SK-N-SH (cell line): Measurements from ENCODE around the gene FBXO31. TPM values are rescaled to one million over a fixed set of nuclear protein-coding genes. Genes with fewer than 3 reads are reported as not detected.

Experiments used
- CTCF ChIA-PET: fragments of 300-600, 350-600 bp; formaldehyde crosslinking; extraction: SDS; loops from one replicate; lab custom pipeline; 2021; lab: Yijun Ruan, JAX
- POLR2A ChIA-PET: fragments of 350-600 bp; sonication (Branson Sonifier 250); formaldehyde crosslinking; extraction: SDS; loops from one replicate; lab custom pipeline; 2020; ENCODE audit warnings: antibody characterized with exemption, inconsistent platforms; lab: Yijun Ruan, JAX
- DNase-seq: peaks from one replicate; pipeline ENCODE4 v3.0.0; 2012
- H2AFZ ChIP-seq: fragments of 200-600 bp; sonication (generic); 2 replicates; pipeline ENCODE4 v1.8.1; 2016; ENCODE audit warnings: antibody characterized with exemption, mild to moderate bottlenecking, low read depth
- H3F3A ChIP-seq: fragments of 200-600 bp; sonication (generic); replicated peaks from 2 replicates; pipeline ENCODE3; 2016; ENCODE audit warnings: antibody characterized with exemption, mild to moderate bottlenecking; ENCODE audit not compliant: insufficient read depth
- H3K27ac ChIP-seq, 2 experiments: fragments of 200-500 bp in 1 of 2; fragments of 200-600 bp in 1 of 2; sonication (Bioruptor generic) in 1 of 2; sonication (generic), shearing (Covaris generic) in 1 of 2; 2 replicates each; pipeline versions ENCODE4 v1.5.1 to v1.6.1; 2014 to 2016; ENCODE audit warnings: low read depth in 2 of 2, inconsistent platforms in 1 of 2, low read length in 1 of 2, mild to moderate bottlenecking in 1 of 2, mixed read lengths in 1 of 2
- H3K27me3 ChIP-seq: fragments of 200-600 bp; sonication (generic), shearing (Covaris generic); 2 replicates; pipeline ENCODE4 v1.6.1; 2016; ENCODE audit warnings: mixed run types; ENCODE audit not compliant: insufficient read depth
- H3K36me3 ChIP-seq, 2 experiments: fragments of 200-500 bp in 1 of 2; fragments of 200-600 bp in 1 of 2; sonication (Bioruptor generic) in 1 of 2; sonication (generic) in 1 of 2; replicated peaks in 1 of 2; 2 replicates each; pipeline versions ENCODE3 to v1.5.1; 2014 to 2016; ENCODE audit warnings: low read length in 1 of 2, mild to moderate bottlenecking in 1 of 2; ENCODE audit not compliant: insufficient read depth in 2 of 2, control insufficient read depth in 1 of 2
- H3K4me1 ChIP-seq, 2 experiments: fragments of 200-500 bp in 1 of 2; fragments of 200-600 bp in 1 of 2; sonication (Bioruptor generic) in 1 of 2; sonication (generic), shearing (Covaris generic) in 1 of 2; 2 replicates each; pipeline versions ENCODE4 v1.5.1 to v1.6.1; 2014 to 2016; ENCODE audit warnings: low read depth in 1 of 2, low read length in 1 of 2, mixed run types in 1 of 2; ENCODE audit not compliant: insufficient read depth in 2 of 2, control insufficient read depth in 1 of 2
- H3K4me2 ChIP-seq: fragments of 200-600 bp; sonication (generic), shearing (Covaris generic); 2 replicates; pipeline ENCODE4 v1.6.1; 2017; ENCODE audit warnings: mixed run types
- H3K4me3 ChIP-seq, 2 experiments: fragments of 200-500 bp in 1 of 2; fragments of 200-600 bp in 1 of 2; sonication (Bioruptor generic) in 1 of 2; sonication (generic), shearing (Covaris generic) in 1 of 2; 2 replicates each; pipeline versions ENCODE4 v1.5.1 to v1.8.1; 2014 to 2016; ENCODE audit warnings: low read depth in 2 of 2, inconsistent platforms in 1 of 2, low read length in 1 of 2, mild to moderate bottlenecking in 1 of 2, mixed read lengths in 1 of 2, moderate library complexity in 1 of 2
- H3K79me2 ChIP-seq: fragments of 200-600 bp; sonication (generic); 2 replicates; pipeline ENCODE4 v1.8.1; 2017; ENCODE audit warnings: mild to moderate bottlenecking; ENCODE audit not compliant: insufficient read depth
- H3K9ac ChIP-seq: fragments of 200-600 bp; sonication (generic); 2 replicates; pipeline ENCODE4 v1.6.1; 2017; ENCODE audit warnings: mixed run types
- H3K9me2 ChIP-seq: fragments of 200-600 bp; sonication (generic); 2 replicates; pipeline ENCODE4 v1.6.1; 2017; ENCODE audit warnings: mixed run types
- H3K9me3 ChIP-seq: fragments of 200-600 bp; sonication (generic); 2 replicates; pipeline ENCODE4 v1.6.1; 2017; ENCODE audit warnings: mixed run types, mild to moderate bottlenecking, moderate library complexity
- H4K20me1 ChIP-seq: fragments of 200-600 bp; sonication (generic); 2 replicates; pipeline ENCODE4 v1.6.1; 2017; ENCODE audit warnings: mild to moderate bottlenecking, mixed run types; ENCODE audit not compliant: insufficient read depth
- EP300 ChIP-seq, 2 experiments: IDR thresholded peaks; 2 replicates each; pipeline versions ENCODE4 v1.4.0 to v1.6.1; 2012; ENCODE audit warnings: borderline replicate concordance in 1 of 2, low read depth in 1 of 2, low read length in 1 of 2
- FOXJ3 ChIP-seq: sonication (generic); formaldehyde crosslinking; IDR thresholded peaks from 2 replicates; pipeline ENCODE4 v1.5.1; 2020; ENCODE audit warnings: mild to moderate bottlenecking, missing genetic modification reagents
- FOXM1 ChIP-seq: IDR thresholded peaks from 2 replicates; pipeline ENCODE4 v1.4.0; 2012; ENCODE audit warnings: low read depth, mild to moderate bottlenecking
- GATA2 ChIP-seq: sonication (generic); formaldehyde crosslinking; IDR thresholded peaks from 2 replicates; pipeline ENCODE4 v1.5.0; 2020; ENCODE audit warnings: mild to moderate bottlenecking, missing genetic modification reagents
- JUND ChIP-seq: IDR thresholded peaks from 2 replicates; pipeline ENCODE4 v1.4.0; 2012
- MAX ChIP-seq: IDR thresholded peaks from 2 replicates; pipeline ENCODE4 v1.4.0; 2012; ENCODE audit warnings: low read depth
- MXI1 ChIP-seq: IDR thresholded peaks from 2 replicates; pipeline ENCODE4 v1.6.1; 2012; ENCODE audit warnings: mild to moderate bottlenecking, low read depth, low read length, improper control_type of control experiment
- NRF1 ChIP-seq: IDR thresholded peaks from 2 replicates; pipeline ENCODE4 v1.6.1; 2012; ENCODE audit warnings: low read depth, mild to moderate bottlenecking, low read length
- POLR2AphosphoS5 ChIP-seq: IDR thresholded peaks from 2 replicates; pipeline ENCODE4 v1.6.1; 2012; ENCODE audit warnings: low read depth, low read length
- RFX5 ChIP-seq: IDR thresholded peaks from 2 replicates; pipeline ENCODE4 v1.6.1; 2012; ENCODE audit warnings: mild to moderate bottlenecking, improper control_type of control experiment, low read length
- RXRA ChIP-seq: IDR thresholded peaks from 2 replicates; pipeline ENCODE4 v1.4.0; 2012; ENCODE audit warnings: low read depth, mild to moderate bottlenecking, borderline replicate concordance
- SIN3A ChIP-seq: IDR thresholded peaks from 2 replicates; pipeline ENCODE4 v1.6.1; 2012; ENCODE audit warnings: low read depth, mild to moderate bottlenecking, low read length, moderate library complexity, borderline replicate concordance
- SMC3 ChIP-seq: IDR thresholded peaks from 2 replicates; pipeline ENCODE4 v1.6.1; 2012; ENCODE audit warnings: low read depth, low read length, improper control_type of control experiment
- USF2 ChIP-seq: fragments of 150-350 bp; IDR thresholded peaks from 2 replicates; pipeline ENCODE4 v1.6.1; 2017; ENCODE audit warnings: antibody characterized with exemption, low read length, low read depth, borderline replicate concordance
- WGBS: methylation state at CpG from one replicate; pipeline ENCODE4 v1.1.6; 2017; ENCODE audit warnings: low lambda C conversion rate; 5-methylcytosine and 5-hydroxymethylcytosine counted together
- polyA plus RNA-seq, 3 experiments: library from polyadenylated mRNA; depleted of rRNA; stranded (reverse); fragments of >200 nt; gene quantifications; 2 replicates each; pipeline ENCODE4 v1.2.3, GENCODE V29; 2012
- TF ChIP-seq, protein P1 (sequence below): fragments of 200-600 bp; sonication (generic); IDR thresholded peaks from 2 replicates; pipeline ENCODE4 v1.6.1; 2017; ENCODE audit warnings: antibody characterized with exemption, mild to moderate bottlenecking, moderate library complexity
- TF ChIP-seq, protein P2 (sequence below): IDR thresholded peaks from 2 replicates; pipeline ENCODE4 v1.4.0; 2012; ENCODE audit warnings: low read depth, borderline replicate concordance

The FBXO31 gene
- polyA plus RNA-seq, 1 of the 3 experiments (the other 2 are of a cell fraction), result 14.2 TPM

DNA sequence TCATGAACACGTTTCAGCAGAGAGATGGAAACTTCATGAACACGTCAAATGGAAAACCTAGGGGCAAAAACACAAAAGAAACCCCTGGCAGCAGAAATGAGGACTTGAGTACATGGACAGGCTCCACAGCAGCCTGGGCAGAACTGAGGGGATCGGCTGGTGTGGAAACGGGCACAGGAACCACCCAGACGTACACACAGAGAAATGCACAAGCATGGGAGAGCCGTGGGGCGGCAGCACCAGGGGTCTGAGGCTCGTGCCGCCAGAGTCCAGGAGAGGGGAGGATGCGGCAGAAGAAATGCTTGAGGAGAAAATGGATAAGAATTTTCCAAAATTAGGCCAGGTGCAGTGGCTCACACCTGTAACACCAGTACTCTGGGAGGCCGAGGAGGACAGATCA lies 38.5 kb upstream of the FBXO31 start:
- H3K79me2 ChIP-seq, result peaks cover 8% of the 10 kb centered on the region; the same call in 1 of the 2 replicates
- ChIA-PET CTCF (interaction anchor here (0.6 to 2.0 kb wide), 2 partner anchors 67 to 214 kb away, joined by 3 to 5 read pairs; no protein-coding TSS in a partner anchor), POLR2A (no interaction called here)
- no peaks in the 10 kb centered on the region for H3K27me3 ChIP-seq
- no peak overlapping the region for H3K27ac ChIP-seq
- H2AFZ ChIP-seq, result no peak overlapping the region
- H4K20me1 ChIP-seq, result peaks cover 30% of the 10 kb centered on the region; the same call in 1 of the 2 replicates
- H3K4me2 ChIP-seq, result no peak overlapping the region
- H3K9me2 ChIP-seq, result no peaks in the 10 kb centered on the region
- H3F3A ChIP-seq, result no peaks in the 10 kb centered on the region
- WGBS, result 95% methylated on average over 11 of the region's 11 CpGs
- H3K4me1 ChIP-seq, result peaks cover 0 to 3% of the 10 kb centered on the region in 2 experiments; a peak in 1 of 4 replicates
- peaks cover 30 to 43% of the 10 kb centered on the region in 2 experiments for H3K36me3 ChIP-seq
- no peak for DNase-seq
- TF ChIP-seq JUND (no peak), USF2 (no peak), SIN3A (no peak), SMC3 (no peak), GATA2 (CRISPR knock-in tag) (no peak), POLR2AphosphoS5 (no peak), MAX (no peak), MXI1 (no peak), FOXM1 (no peak), FOXJ3 (no peak), NRF1 (no peak), EP300 (IDR thresholded peaks at IDR 0.05; ENCODE audit: borderline replicate concordance in 1 of 2, low read depth in 1 of 2, low read length in 1 of 2) (no peak), RXRA (no peak), RFX5 (no peak)
- TF ChIP-seq, protein P1, sequence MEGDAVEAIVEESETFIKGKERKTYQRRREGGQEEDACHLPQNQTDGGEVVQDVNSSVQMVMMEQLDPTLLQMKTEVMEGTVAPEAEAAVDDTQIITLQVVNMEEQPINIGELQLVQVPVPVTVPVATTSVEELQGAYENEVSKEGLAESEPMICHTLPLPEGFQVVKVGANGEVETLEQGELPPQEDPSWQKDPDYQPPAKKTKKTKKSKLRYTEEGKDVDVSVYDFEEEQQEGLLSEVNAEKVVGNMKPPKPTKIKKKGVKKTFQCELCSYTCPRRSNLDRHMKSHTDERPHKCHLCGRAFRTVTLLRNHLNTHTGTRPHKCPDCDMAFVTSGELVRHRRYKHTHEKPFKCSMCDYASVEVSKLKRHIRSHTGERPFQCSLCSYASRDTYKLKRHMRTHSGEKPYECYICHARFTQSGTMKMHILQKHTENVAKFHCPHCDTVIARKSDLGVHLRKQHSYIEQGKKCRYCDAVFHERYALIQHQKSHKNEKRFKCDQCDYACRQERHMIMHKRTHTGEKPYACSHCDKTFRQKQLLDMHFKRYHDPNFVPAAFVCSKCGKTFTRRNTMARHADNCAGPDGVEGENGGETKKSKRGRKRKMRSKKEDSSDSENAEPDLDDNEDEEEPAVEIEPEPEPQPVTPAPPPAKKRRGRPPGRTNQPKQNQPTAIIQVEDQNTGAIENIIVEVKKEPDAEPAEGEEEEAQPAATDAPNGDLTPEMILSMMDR, result no peak
- TF ChIP-seq, protein P2, sequence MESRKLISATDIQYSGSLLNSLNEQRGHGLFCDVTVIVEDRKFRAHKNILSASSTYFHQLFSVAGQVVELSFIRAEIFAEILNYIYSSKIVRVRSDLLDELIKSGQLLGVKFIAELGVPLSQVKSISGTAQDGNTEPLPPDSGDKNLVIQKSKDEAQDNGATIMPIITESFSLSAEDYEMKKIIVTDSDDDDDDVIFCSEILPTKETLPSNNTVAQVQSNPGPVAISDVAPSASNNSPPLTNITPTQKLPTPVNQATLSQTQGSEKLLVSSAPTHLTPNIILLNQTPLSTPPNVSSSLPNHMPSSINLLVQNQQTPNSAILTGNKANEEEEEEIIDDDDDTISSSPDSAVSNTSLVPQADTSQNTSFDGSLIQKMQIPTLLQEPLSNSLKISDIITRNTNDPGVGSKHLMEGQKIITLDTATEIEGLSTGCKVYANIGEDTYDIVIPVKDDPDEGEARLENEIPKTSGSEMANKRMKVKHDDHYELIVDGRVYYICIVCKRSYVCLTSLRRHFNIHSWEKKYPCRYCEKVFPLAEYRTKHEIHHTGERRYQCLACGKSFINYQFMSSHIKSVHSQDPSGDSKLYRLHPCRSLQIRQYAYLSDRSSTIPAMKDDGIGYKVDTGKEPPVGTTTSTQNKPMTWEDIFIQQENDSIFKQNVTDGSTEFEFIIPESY, result no peak
- no peaks in the 10 kb centered on the region for H3K9me3 ChIP-seq
- H3K4me3 ChIP-seq, result no peak overlapping the region
- no peak overlapping the region for H3K9ac ChIP-seq
